Suprapubic skin (tissue), 3 donors: ENCODE data around the gene UBE2E3.

ENCODE experiments used
- CTCF ChIP-seq, 2 donors: fragments of 200-600 bp in 1 of 2; fragments of 450-650 bp in 1 of 2; sonication (generic) in 1 of 2; IDR thresholded peaks; one replicate each; pipeline ENCODE4 v1.5.1; 2016 to 2019; ENCODE audit warnings: antibody characterized with exemption in 2 of 2, mild to moderate bottlenecking in 1 of 2, moderate library complexity in 1 of 2
- POLR2AphosphoS5 ChIP-seq, 3 donors: sonication (generic); formaldehyde crosslinking; IDR thresholded peaks; one replicate each; pipeline ENCODE4 v1.6.1; 2017; ENCODE audit warnings: antibody characterized with exemption in 3 of 3

- TF ChIP-seq CTCF (IDR thresholded peaks at IDR 0.05) (no peak), POLR2AphosphoS5 (IDR thresholded peaks at IDR 0.05) (no peak)
Observed at GRCh38 chr2:180987146-180987545, 6.7 kb downstream of the UBE2E3 start.
